HepG2 (cell line): ENCODE measurements around the gene PIK3CD. TPM values are rescaled to one million over a fixed set of nuclear protein-coding genes. Genes with fewer than 3 reads are reported as not detected.

Experiments
- AGO1 ChIP-seq: fragments of 200-400 bp; formaldehyde crosslinking; IDR thresholded peaks from 2 replicates; pipeline ENCODE4 v1.6.1; 2017; ENCODE audit warnings: mild to moderate bottlenecking, low read depth, low read length, moderate library complexity; ENCODE audit not compliant: poor library complexity, severe bottlenecking
- AGO2 ChIP-seq: fragments of 200-400 bp; formaldehyde crosslinking; optimal IDR thresholded peaks from 2 replicates; pipeline ENCODE3; 2017; ENCODE audit warnings: mild to moderate bottlenecking, low read depth, low read length, moderate library complexity
- CEBPB ChIP-seq: IDR thresholded peaks from 2 replicates; pipeline ENCODE4 v1.6.1; 2011; ENCODE audit warnings: low read depth, low read length, improper control_type of control experiment, borderline replicate concordance
- CENPBD1 ChIP-seq: sonication (generic); formaldehyde crosslinking; IDR thresholded peaks from 2 replicates; pipeline ENCODE4 v1.8.0; 2022; ENCODE audit warnings: missing genetic modification reagents, low read depth, mild to moderate bottlenecking, borderline replicate concordance
- CHCHD3 ChIP-seq: sonication (generic); formaldehyde crosslinking; IDR thresholded peaks from 2 replicates; pipeline ENCODE4 v1.8.0; 2022; ENCODE audit warnings: mild to moderate bottlenecking, missing genetic modification reagents, moderate library complexity
- HES4 ChIP-seq: sonication (generic); formaldehyde crosslinking; IDR thresholded peaks from 2 replicates; pipeline ENCODE4 v1.9.0; 2021; ENCODE audit warnings: mild to moderate bottlenecking, missing genetic modification reagents, borderline replicate concordance
- ISL2 ChIP-seq: sonication (generic); formaldehyde crosslinking; IDR thresholded peaks from 2 replicates; pipeline ENCODE4 v1.5.0; 2020; ENCODE audit warnings: missing genetic modification reagents
- MTERF4 ChIP-seq: sonication (generic); formaldehyde crosslinking; IDR thresholded peaks from 2 replicates; pipeline ENCODE4 v1.8.0; 2023; ENCODE audit warnings: mild to moderate bottlenecking, missing genetic modification reagents
- NFE2 ChIP-seq: sonication (generic); formaldehyde crosslinking; IDR thresholded peaks from 2 replicates; pipeline ENCODE4 v1.4.0; 2020; ENCODE audit warnings: missing genetic modification reagents
- SAP130 ChIP-seq: IDR thresholded peaks from 2 replicates; pipeline ENCODE4 v1.6.1; 2016; ENCODE audit warnings: low read depth
- SMAD1 ChIP-seq: sonication (generic); formaldehyde crosslinking; IDR thresholded peaks from 2 replicates; pipeline ENCODE4 v1.4.0; 2020; ENCODE audit warnings: missing genetic modification reagents, low read depth, mild to moderate bottlenecking, borderline replicate concordance
- SRSF1 ChIP-seq: fragments of 200-400 bp; formaldehyde crosslinking; optimal IDR thresholded peaks from 2 replicates; pipeline ENCODE3; 2017; ENCODE audit warnings: mild to moderate bottlenecking, low read depth, low read length, moderate library complexity
- TEAD3 ChIP-seq: optimal IDR thresholded peaks from 2 replicates; pipeline ENCODE3; 2016; ENCODE audit warnings: borderline replicate concordance
- TP53 ChIP-seq: sonication (generic); formaldehyde crosslinking; conservative IDR thresholded peaks from 2 replicates; pipeline ENCODE4 v1.4.0; 2020; ENCODE audit warnings: missing genetic modification reagents
- TRAFD1 ChIP-seq: sonication (generic); formaldehyde crosslinking; IDR thresholded peaks from 2 replicates; pipeline ENCODE4 v1.5.1; 2020; ENCODE audit warnings: missing genetic modification reagents, mild to moderate bottlenecking, borderline replicate concordance
- ZFP82 ChIP-seq: sonication (generic); formaldehyde crosslinking; IDR thresholded peaks from 2 replicates; pipeline ENCODE4 v1.5.1; 2020; ENCODE audit warnings: mild to moderate bottlenecking, missing genetic modification reagents, borderline replicate concordance
- ZNF10 ChIP-seq: sonication (generic); formaldehyde crosslinking; IDR thresholded peaks from 2 replicates; pipeline ENCODE4 v1.4.0; 2020; ENCODE audit warnings: mild to moderate bottlenecking, low read depth, missing genetic modification reagents, borderline replicate concordance
- ZNF556 ChIP-seq: sonication (generic); formaldehyde crosslinking; IDR thresholded peaks from 2 replicates; pipeline ENCODE4 v1.4.0; 2020; ENCODE audit warnings: mild to moderate bottlenecking, missing genetic modification reagents, borderline replicate concordance
- ZNF770 ChIP-seq: sonication (generic); formaldehyde crosslinking; IDR thresholded peaks from 2 replicates; pipeline ENCODE4 v1.5.0; 2020; ENCODE audit warnings: mild to moderate bottlenecking, missing genetic modification reagents
- polyA plus RNA-seq, 8 experiments: library from polyadenylated mRNA; depleted of rRNA in 3 of 8; stranded (reverse) in 7 of 8; unstranded in 1 of 8; fragments of >200 nt; fragmentation: Illumina TruSeq in 4 of 8; extraction: Trizol in 4 of 8; gene quantifications; 2 replicates each; pipeline versions ENCODE4 v1.2.1 to v1.2.3, GENCODE V29; 2011 to 2016; ENCODE audit warnings: low read depth in 4 of 8, missing spikeins in 1 of 8, mixed read lengths in 1 of 8; ENCODE audit not compliant: insufficient read depth in 1 of 8
- total RNA-seq, 5 experiments: library from RNA; depleted of rRNA; stranded (reverse); fragments of >200 nt; fragmentation: Illumina TruSeq; extraction: Trizol; gene quantifications; 2 replicates each; pipeline ENCODE4 v1.2.3, GENCODE V29; 2016; ENCODE audit warnings: low read depth in 1 of 5

Gene PIK3CD
- total and polyA plus RNA-seq, 2 of the 13 experiments (the other 11 are each of a cell fraction or from before 2014, with no cell fraction given): 7.1 to 10.0 TPM

- TF ChIP-seq SMAD1 (CRISPR knock-in tag): no peak
- TF ChIP-seq AGO1: no peak
- TF ChIP-seq MTERF4 (CRISPR knock-in tag): peak; percentile 79; the same call in 1 of the 2 replicates
- peak; percentile 49; the same call in 1 of the 2 replicates for TF ChIP-seq ZNF770
- no peak; the same call in 1 of the 2 replicates for TF ChIP-seq ZNF556 (CRISPR knock-in tag)
- TF ChIP-seq NFE2 (CRISPR knock-in tag): 0 out of 2 replicates have a peak, but pooled peaks have one; percentile 9
- no peak for TF ChIP-seq AGO2
- peak; percentile 73; the same call in 1 of the 2 replicates for TF ChIP-seq CHCHD3 (CRISPR knock-in tag)
- TF ChIP-seq SRSF1: peak; percentile 24
- no peak for TF ChIP-seq HES4 (CRISPR knock-in tag)
- peak; percentile 67 for TF ChIP-seq TEAD3
- no peak for TF ChIP-seq CEBPB
- peak; percentile 95 for TF ChIP-seq SAP130
- TF ChIP-seq CENPBD1: no peak
- no peak for TF ChIP-seq TRAFD1 (CRISPR knock-in tag)
- no peak; the same call in 1 of the 2 replicates for TF ChIP-seq TP53 (CRISPR knock-in tag)
- peak; percentile 57; the same call in 1 of the 2 replicates for TF ChIP-seq ZFP82 (CRISPR knock-in tag)
- no peak for TF ChIP-seq ZNF10 (CRISPR knock-in tag)
- TF ChIP-seq ISL2: peak; percentile 64; the same call in 1 of the 2 replicates
These were observed 65.9 kb downstream of the PIK3CD start (continued) for GRCh38 chr1:9717193-9718005.
